H1 (cell line): ENCODE data around the gene PDIA5. TPM values are rescaled to one million over a fixed set of nuclear protein-coding genes. Genes with fewer than 3 reads are reported as not detected.

Experiments used
- KDM5A ChIP-seq: fragments of 200-600 bp; IDR thresholded peaks from 2 replicates; pipeline ENCODE4 v1.7.1; 2012; ENCODE audit warnings: mild to moderate bottlenecking, low read length, inconsistent platforms, mixed read lengths
- POU5F1 ChIP-seq: IDR thresholded peaks from 2 replicates; pipeline ENCODE4 v1.6.1; 2011; ENCODE audit warnings: low read depth, mild to moderate bottlenecking, low read length, moderate library complexity
- SP2 ChIP-seq: IDR thresholded peaks from 2 replicates; pipeline ENCODE4 v1.6.1; 2012; ENCODE audit warnings: mild to moderate bottlenecking, low read length, inconsistent platforms
- TBP ChIP-seq: IDR thresholded peaks from 2 replicates; pipeline ENCODE4 v1.6.1; 2011; ENCODE audit warnings: low read depth, low read length, improper control_type of control experiment
- polyA plus RNA-seq, 7 experiments: library from polyadenylated mRNA; depleted of rRNA in 3 of 7; stranded (reverse) in 5 of 7; unstranded in 2 of 7; fragments of >200 nt in 5 of 7; fragments of 200-250 nt in 2 of 7; gene quantifications; 1 replicate in 5 of 7; 2 replicates in 1 of 7; 4 replicates in 1 of 7; pipeline versions ENCODE4 v1.2.1 to v1.2.3, GENCODE V29; 2011 to 2013; ENCODE audit warnings: missing spikeins in 2 of 7, mixed read lengths in 2 of 7
- total RNA-seq: library from RNA; stranded (reverse); fragmentation: NEBNext Ultra II Directional; extraction: Animal tissue kit (Norgen Biotek cat#: 25700); gene quantifications from 2 replicates; pipeline ENCODE4 v1.2.1, GENCODE V29; 2021

The PDIA5 gene
- total and polyA plus RNA-seq, 2 of the 8 experiments (the other 6 are each of a cell fraction or from before 2014, with no cell fraction given), result 18.2 to 32.8 TPM

- TF ChIP-seq POU5F1 (no peak), SP2 (no peak), TBP (no peak), KDM5A (no peak)
These were observed 11.5 kb upstream of the PDIA5 start (continued) for GRCh38 chr3:123055352-123055751.
